Activated CD4-positive, alpha-beta T cell treated with anti-CD3 and anti-CD28 coated beads, Interleukin-2, amount 10 ng/mL, durations not matched to agents 24 days and 14 days (primary cell): ENCODE data around the gene BRD3OS. TPM values are rescaled to one million over a fixed set of nuclear protein-coding genes. Genes with fewer than 3 reads are reported as not detected.
A peak's percentile ranks its signal among the peaks of the same experiment; 100 is the strongest.

Experiments
- DNase-seq: peaks from one replicate; pipeline ENCODE4 v3.0.0; 2022
- H3K27ac Mint-ChIP-seq: one replicate; pipeline ENCODE4 v1.8.0; 2022; ENCODE audit warnings: mild to moderate bottlenecking, mixed read lengths
- H3K27me3 Mint-ChIP-seq: one replicate; pipeline ENCODE4 v1.8.0; 2022; ENCODE audit warnings: mixed read lengths
- H3K36me3 Mint-ChIP-seq: one replicate; pipeline ENCODE4 v1.8.0; 2022; ENCODE audit warnings: low read depth, mild to moderate bottlenecking, mixed read lengths
- H3K4me1 Mint-ChIP-seq: one replicate; pipeline ENCODE4 v1.8.0; 2021; ENCODE audit warnings: mixed read lengths
- H3K4me3 Mint-ChIP-seq: one replicate; pipeline ENCODE4 v1.8.0; 2022; ENCODE audit warnings: mild to moderate bottlenecking, moderate library complexity, mixed read lengths
- H3K9me3 Mint-ChIP-seq: one replicate; pipeline ENCODE4 v1.8.0; 2021; ENCODE audit warnings: mixed read lengths
- intact Hi-C: fragments of 100-400 bp; cut with micrococcal nuclease; formaldehyde crosslinking; loops from one replicate; pipeline ENCODE4 v1.15.1; 2023
- total RNA-seq: library from RNA; stranded (reverse); gene quantifications from 2 replicates; pipeline ENCODE4 v1.2.3, GENCODE V29; 2022

The BRD3OS gene
- total RNA-seq, 1 donor from 2014 or later = 14.9 TPM

DNA sequence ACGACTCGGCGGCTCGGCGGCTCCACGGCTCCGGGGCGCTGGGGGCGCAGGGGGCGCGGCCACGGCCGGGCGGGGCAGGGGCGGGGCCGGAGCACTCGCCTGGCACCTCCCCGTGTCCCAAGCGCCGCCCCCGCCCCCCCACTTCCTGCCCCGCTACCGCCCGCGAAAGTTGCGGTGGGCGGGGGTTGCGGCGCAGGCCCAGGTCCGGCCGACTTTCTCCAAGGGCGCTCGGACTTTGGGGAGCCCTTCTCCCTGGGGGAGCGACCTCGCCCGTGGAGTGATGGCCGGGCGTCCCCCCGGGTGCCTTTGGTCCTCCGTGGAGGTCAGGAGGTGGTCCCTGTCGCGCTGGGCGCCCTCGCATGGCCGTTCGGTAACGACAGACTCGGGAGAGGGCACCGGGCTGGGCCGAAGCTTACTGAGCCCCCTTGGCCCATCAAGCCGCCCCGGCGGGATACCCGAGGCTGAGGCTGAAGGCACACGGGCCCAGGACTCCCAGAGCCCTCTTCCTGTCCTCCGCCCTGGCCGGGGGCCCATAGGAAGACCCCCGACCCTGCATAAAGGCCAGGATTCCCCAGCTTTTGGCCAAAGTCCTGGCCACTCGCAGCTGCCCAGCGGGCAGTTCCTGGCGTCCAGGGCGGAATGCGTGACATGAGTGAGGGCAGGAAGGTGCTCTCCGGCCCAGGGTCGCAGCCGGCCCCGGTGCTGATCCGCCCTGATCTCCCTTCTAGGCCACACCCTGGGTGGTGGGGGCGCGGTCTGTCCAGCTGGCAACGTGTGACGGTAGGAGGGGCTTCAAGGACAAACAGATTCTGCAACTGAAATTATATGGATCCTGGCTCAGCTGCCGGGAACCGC lies 32.3 kb upstream of the BRD3OS start:
- intact Hi-C loops = loop anchor here (1.0 to 2.0 kb wide), 2 partner anchors 32 to 76 kb away; partner anchors contain the start of genes BRD3 and BRD3OS
- peak; percentile 89 for DNase-seq
- Mint-ChIP-seq H3K4me3 (peak overlapping the region; percentile 70), H3K27me3 (peaks cover 14% of the 10 kb centered on the region), H3K27ac (no peak overlapping the region), H3K9me3 (no peaks in the 10 kb centered on the region), H3K36me3 (no peaks in the 10 kb centered on the region), H3K4me1 (peaks cover 4% of the 10 kb centered on the region)

DNA sequence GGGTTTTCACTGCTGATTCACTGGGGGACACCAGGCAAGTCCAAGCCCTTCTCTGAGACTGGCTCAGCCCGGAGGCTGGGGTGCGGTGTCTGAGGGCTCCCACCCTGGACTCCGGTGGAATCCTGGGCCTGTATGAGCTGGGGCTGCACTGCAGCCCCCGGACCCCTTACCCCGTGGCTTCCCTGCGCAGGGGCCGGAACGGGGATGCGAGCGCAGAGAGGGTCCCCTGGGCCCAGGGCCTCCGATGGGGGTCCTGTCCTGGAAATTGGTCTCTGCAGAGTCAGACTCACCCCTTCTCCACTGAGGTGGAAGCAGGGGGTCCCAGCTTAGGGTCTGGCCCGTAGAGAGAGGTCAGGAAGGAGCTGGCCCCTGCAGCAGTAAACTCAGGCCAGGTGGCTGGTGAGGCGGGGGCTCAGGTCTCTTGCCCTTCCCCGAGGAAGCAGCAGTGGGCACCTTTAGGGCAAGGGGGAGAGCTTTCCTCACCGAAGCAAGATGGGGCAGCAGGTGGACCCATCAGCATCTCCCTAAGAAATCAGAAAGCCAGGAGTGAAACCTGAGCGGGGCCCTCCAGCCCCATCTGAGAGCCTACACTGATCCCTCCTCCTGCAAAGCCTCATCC lies 31.5 kb upstream of the BRD3OS start:
- intact Hi-C loops = loop anchor here (1.0 to 2.0 kb wide), 3 partner anchors 75 to 211 kb away; partner anchors contain the start of gene BRD3
- peak overlapping the region; percentile 70 for H3K4me3 Mint-ChIP-seq

DNA sequence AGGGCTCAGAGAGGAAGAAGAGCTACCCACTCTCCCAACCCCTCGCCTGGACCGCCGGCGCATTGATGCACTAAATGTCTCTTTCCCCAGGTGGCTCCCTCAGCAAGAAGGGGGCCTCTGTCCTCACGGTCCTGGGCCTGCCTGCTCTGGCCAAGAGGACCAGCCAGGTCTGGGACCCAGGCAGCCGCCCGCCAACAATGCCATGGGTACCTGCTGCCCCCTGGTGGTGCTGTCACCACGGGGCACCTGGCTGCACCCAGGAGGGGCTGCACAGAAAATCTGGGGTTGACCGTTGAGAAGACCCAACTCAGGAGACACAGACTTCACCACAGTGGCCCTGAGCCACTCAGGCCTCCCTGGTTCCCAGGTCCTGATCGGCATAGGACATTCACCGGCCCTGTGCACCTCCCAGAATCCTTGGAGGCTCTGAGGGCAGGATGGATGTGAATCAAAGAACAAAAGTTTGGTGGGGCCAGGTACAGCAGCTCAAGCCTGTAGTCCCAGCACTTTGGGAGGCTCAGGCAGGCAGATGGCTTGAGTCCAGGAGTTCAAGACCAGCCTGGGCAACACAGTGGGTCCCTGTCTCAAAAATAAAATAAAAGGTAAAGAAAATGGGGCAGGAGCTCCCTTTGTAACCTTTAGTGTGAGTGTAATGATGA lies 30.8 kb upstream of the BRD3OS start:
- no peaks in the 10 kb centered on the region for H3K9me3 Mint-ChIP-seq
- intact Hi-C loops = loop anchor here (1.0 kb wide), 2 partner anchors 201 to 212 kb away; no protein-coding TSS in a partner anchor
- H3K4me3 Mint-ChIP-seq = peak overlapping the region; percentile 55
- DNase-seq = peak; percentile 94
- H3K36me3 Mint-ChIP-seq = no peaks in the 10 kb centered on the region
- no peak overlapping the region for H3K27ac Mint-ChIP-seq
- peaks cover 4% of the 10 kb centered on the region for H3K4me1 Mint-ChIP-seq
- peaks cover 13% of the 10 kb centered on the region for H3K27me3 Mint-ChIP-seq

More for the DNA sequence above, 31.5 kb upstream of the BRD3OS start:
- peaks cover 4% of the 10 kb centered on the region for H3K4me1 Mint-ChIP-seq
- no peak overlapping the region for H3K27ac Mint-ChIP-seq
- no peaks in the 10 kb centered on the region for H3K9me3 Mint-ChIP-seq
- H3K36me3 Mint-ChIP-seq = no peaks in the 10 kb centered on the region
- DNase-seq = no peak
- H3K27me3 Mint-ChIP-seq = peaks cover 14% of the 10 kb centered on the region

DNA sequence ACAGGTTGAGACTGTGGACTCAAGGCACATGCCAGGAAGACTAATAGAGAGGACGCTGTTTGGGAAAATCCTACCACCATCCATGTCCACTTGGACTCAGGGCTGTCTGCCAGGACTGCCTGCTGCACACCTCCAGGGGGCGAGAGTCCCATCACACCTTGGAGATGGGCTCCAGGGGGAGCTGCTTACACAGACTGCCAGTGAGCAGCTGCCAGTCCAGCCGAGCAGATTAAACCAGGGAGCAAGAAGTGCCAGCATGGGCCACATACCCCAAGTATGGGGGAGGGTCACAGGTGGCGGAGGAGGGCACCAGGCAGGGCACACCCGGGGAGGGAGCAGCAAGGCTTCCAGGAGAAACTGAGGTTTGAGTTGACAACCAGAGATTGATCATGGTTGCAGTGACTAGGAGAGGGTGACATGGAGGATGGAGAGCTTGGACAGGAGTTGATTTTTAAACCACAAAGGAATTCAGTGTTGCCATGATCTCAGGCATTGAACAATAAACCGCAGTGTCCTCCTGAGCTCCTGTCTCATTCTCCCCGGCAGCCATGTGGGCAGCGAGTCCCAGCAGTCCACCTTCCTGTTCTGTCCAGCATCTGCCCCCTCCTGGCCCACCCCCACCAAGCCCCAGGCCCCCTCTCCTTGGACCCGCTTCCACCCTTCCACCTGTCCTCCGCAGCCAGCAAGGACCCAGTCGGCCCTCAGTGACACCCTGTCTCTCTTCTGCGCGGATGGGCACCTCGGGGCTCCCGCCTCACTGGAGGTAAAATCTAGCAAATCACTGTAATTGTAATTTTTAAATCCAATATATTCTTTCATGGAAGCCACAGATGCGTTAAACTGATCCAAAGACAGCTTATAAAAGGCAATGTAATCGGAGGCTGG lies 30.0 kb upstream of the BRD3OS start:
- no peaks in the 10 kb centered on the region for H3K9me3 Mint-ChIP-seq
- H3K4me3 Mint-ChIP-seq = no peak overlapping the region
- H3K27me3 Mint-ChIP-seq = peaks cover 8% of the 10 kb centered on the region
- H3K36me3 Mint-ChIP-seq = no peaks in the 10 kb centered on the region
- H3K27ac Mint-ChIP-seq = no peak overlapping the region
- DNase-seq = no peak
- peaks cover 4% of the 10 kb centered on the region for H3K4me1 Mint-ChIP-seq
- intact Hi-C loops = no loop called here

DNA sequence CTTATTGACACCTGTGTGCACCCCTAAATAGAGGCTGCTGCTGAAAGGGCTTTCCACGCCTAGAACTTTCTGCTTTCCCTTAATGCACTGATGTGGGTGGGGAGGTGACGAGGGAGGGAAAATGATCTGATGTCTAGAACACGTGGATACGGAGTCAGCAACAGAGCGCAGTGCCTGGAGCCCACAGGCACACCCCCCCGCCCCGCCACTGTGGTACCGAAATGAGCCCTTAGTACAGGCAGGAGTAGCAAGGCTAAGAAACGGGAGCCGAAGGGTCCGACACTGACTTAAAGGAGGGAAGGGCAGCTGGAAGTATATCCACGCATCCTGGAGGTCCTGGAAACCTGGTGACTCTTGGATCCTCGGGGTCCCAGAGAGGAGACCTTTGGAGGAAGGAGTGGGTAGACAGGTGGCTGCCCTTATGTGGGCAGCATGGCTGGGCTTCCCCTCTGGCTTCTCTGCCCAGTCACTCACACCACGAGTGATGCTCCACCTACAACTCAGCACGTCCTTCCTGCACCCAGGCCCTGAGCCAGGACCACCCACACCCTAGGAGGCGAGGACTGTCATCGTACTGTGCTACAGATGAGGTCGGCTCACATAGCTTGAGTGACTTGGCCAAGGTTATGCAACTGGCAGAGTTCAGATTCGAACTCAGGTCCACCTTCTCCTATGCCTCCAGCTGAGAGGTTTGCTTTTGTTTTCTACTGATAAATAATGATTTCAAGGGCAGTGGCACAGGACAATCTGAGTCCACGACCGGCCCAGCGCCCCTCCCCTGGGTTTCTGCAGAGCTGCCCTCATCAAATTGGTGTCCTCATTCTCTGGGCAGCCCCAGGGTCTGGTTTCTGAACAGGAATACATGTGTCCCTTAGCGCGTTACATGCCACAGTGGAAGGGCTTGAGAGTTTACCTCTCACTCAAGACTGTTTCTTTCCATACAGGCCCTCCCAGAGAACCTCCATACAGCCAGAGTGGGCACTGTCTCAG lies 28.5 kb upstream of the BRD3OS start:
- H3K4me3 Mint-ChIP-seq = no peak overlapping the region
- intact Hi-C loops = no loop called here
- no peaks in the 10 kb centered on the region for H3K9me3 Mint-ChIP-seq
- H3K4me1 Mint-ChIP-seq = peaks cover 2% of the 10 kb centered on the region
- peaks cover 2% of the 10 kb centered on the region for H3K27me3 Mint-ChIP-seq
- no peaks in the 10 kb centered on the region for H3K36me3 Mint-ChIP-seq
- no peak overlapping the region for H3K27ac Mint-ChIP-seq
- no peak for DNase-seq

DNA sequence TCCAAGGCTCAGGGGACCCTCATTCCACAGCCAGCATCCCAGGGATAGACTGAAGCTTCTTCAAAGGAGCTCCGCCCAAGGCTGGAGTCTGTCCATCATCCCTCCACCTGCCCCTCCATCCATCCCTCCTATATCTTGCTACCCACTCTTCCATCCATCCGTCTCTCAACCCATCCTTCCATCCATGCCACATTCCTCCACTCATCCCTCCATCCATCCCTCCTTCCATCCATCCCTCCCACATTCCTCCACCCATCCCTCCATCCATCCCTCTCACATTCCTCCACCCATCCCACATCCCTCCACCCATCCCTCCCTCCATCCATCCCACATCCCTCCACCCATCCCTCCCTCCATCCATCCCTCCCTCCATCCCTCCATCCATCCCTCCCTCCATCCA lies 27.7 kb upstream of the BRD3OS start:
- Mint-ChIP-seq H3K4me1 (peaks cover 2% of the 10 kb centered on the region), H3K36me3 (no peaks in the 10 kb centered on the region), H3K27me3 (peaks cover 2% of the 10 kb centered on the region), H3K27ac (no peak overlapping the region), H3K9me3 (no peaks in the 10 kb centered on the region), H3K4me3 (no peak overlapping the region)
- intact Hi-C loops = no loop called here
- DNase-seq = no peak

DNA sequence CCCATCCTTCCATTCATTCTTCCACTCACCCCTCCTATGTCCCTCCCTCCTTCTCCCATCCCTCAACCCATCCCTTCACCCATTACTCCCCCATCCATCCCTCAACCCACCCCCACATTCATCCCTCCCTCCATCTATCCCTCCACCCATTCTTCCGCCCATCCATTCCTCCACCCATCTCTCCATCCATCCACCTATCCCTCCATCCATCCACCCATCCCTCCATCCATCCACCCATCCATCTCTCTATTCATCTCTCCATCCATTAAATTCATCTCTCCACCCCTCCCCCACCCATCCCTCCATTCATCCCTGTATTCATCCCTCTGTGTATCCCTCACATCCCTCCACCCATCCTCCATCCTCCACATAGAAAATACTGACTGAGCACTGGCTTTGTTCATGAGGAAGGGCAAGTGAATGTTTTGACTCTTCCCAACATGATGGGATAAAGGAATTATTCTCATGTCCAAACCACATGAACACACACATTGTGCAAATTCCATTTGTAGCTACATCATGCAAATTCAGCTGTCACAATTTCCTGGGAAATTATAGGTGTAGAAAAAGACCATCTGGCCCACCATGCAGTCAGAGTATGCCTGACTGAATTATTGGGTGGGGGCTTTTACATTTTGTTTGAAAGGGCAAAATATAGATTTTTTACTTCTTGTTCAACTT lies 26.2 kb upstream of the BRD3OS start:
- Mint-ChIP-seq H3K36me3 (no peaks in the 10 kb centered on the region), H3K27me3 (peaks cover 2% of the 10 kb centered on the region), H3K4me1 (peaks cover 2% of the 10 kb centered on the region), H3K9me3 (no peaks in the 10 kb centered on the region), H3K27ac (no peak overlapping the region), H3K4me3 (no peak overlapping the region)
- no peak for DNase-seq
- intact Hi-C loops = no loop called here

DNA sequence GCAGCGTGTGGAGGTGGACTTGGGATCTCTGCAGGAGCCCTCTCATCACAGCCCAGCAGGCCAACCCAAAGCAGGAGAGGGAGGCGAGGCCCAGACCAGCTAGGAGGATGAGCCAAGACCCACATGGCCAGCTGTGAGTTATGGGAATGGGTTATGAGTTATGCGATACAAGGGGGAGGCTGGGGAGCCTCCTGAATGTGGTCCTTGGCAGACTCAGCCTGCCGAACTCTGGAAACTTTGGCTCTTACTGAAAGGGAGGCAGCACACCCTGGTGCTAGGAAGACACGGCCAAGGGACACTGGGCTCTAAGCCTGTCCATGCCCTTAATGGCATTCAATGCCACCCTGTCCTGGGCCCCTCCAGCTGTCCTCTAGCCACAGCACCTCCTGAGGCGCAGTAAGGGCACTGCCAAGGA lies 25.4 kb upstream of the BRD3OS start:
- DNase-seq = no peak
- H3K27ac Mint-ChIP-seq = no peak overlapping the region
- H3K4me3 Mint-ChIP-seq = no peak overlapping the region
- no peaks in the 10 kb centered on the region for H3K9me3 Mint-ChIP-seq
- no peaks in the 10 kb centered on the region for H3K27me3 Mint-ChIP-seq
- H3K4me1 Mint-ChIP-seq = no peaks in the 10 kb centered on the region
- no peaks in the 10 kb centered on the region for H3K36me3 Mint-ChIP-seq
- intact Hi-C loops = no loop called here

DNA sequence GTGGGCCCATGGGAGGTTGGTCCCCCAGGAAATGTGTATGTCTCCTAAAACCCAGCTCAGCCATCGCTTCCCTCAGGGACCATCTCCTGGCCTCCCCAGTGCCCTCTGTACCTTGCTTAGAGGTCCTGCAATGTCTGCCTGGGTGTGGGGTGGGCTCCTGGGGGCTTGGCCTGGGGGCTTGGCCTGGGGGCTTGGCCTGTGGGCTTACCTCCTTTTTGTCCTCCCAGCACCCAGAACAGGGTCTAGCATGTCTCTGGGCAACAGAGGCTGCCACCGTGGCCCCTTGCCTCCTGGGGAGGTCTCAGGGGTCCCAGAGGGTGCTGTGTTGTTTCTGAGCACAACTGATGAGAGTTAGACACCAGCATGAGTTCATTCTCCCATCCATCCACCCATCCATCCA lies 22.5 kb upstream of the BRD3OS start:
- Mint-ChIP-seq H3K27ac (no peak overlapping the region), H3K4me1 (no peaks in the 10 kb centered on the region), H3K27me3 (no peaks in the 10 kb centered on the region), H3K36me3 (no peaks in the 10 kb centered on the region), H3K9me3 (no peaks in the 10 kb centered on the region), H3K4me3 (no peak overlapping the region)
- intact Hi-C loops = no loop called here
- DNase-seq = no peak

DNA sequence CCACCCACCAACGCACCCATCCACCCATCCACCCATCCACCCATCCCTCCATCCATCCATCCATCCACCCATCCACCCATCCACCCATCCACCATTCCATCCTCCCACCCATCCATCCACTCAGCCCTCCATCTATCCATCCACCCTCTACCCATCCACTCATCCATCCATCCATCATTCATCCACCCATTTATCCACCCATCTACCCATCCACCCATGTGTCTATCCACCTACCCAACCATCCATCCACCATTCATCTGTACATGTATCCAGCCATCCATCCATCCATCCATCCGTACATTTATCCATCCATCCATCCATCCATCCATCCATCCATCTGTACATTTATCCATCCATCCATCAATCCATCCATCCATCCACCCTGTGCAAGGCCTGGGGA lies 22.0 kb upstream of the BRD3OS start:
- H3K27me3 Mint-ChIP-seq = no peaks in the 10 kb centered on the region
- intact Hi-C loops = no loop called here
- H3K4me3 Mint-ChIP-seq = no peak overlapping the region

DNA sequence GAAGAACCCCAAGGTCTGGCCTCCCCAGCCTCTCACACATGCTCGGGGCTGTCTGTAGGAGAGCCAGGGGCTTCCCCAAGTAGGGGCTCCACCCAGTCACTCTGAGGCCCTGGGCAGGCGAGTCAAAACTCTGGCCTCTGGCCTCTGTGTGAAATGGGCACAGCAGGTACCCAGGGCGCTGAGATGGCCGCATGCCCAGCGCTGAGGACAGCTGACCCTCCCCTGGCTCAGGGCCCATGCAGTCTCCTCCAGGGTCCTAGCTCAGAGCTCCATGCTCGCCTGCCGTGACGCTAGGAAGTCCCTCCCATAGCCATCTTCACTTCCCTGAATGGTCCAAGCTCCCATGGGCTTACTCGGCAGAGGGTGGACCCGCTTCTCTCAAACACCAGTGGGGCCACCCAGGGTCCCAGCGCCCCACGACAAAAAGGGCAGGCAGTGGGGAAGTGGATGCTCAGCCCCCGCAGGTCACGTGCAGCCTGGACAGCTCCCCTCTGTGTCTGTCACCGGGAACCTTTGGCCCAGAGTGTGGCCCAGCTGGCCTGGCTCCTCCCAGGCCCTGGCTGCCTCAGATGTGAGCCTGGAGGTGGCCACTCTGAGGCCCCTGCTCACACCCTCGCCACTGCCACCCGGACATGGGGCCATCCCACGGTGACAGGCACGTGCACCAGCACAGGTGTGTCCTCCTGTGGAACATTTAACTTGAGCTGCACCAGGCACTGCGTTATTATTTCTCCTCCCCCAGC lies 21.0 kb upstream of the BRD3OS start:
- Mint-ChIP-seq H3K4me1 (no peaks in the 10 kb centered on the region), H3K36me3 (no peaks in the 10 kb centered on the region), H3K27me3 (no peaks in the 10 kb centered on the region), H3K27ac (no peak overlapping the region), H3K4me3 (no peak overlapping the region), H3K9me3 (no peaks in the 10 kb centered on the region)
- intact Hi-C loops = no loop called here
- no peak for DNase-seq

More for the DNA sequence above, 22.0 kb upstream of the BRD3OS start:
- Mint-ChIP-seq H3K27ac (no peak overlapping the region), H3K36me3 (no peaks in the 10 kb centered on the region), H3K4me1 (no peaks in the 10 kb centered on the region), H3K9me3 (no peaks in the 10 kb centered on the region)
- no peak for DNase-seq
